Keratinocyte (primary cell): ENCODE measurements around the gene CHTOP. TPM values are rescaled to one million over a fixed set of nuclear protein-coding genes. Genes with fewer than 3 reads are reported as not detected.

Experiments
- DNase-seq: peaks from one replicate; pipeline ENCODE4 v3.0.0-alpha.2; 2011; ENCODE audit warnings: low read depth, missing footprints, low spot score
- FAIRE-seq: peaks from 2 replicates; lab custom pipeline; 2011; peaks lifted over from hg19 to GRCh38; lab: Jason Lieb, UNC
- H2AFZ ChIP-seq: 2 replicates; pipeline ENCODE4 v1.6.0; 2012; ENCODE audit warnings: low read length, control low read depth, inconsistent platforms; ENCODE audit not compliant: control insufficient read depth
- H3K27ac ChIP-seq: 2 replicates; pipeline ENCODE4 v1.5.1; 2011; ENCODE audit warnings: low read length; ENCODE audit not compliant: control insufficient read depth, insufficient read depth
- H3K27me3 ChIP-seq: 3 replicates; pipeline ENCODE4 v1.6.0; 2011; ENCODE audit warnings: low read length; ENCODE audit not compliant: control insufficient read depth, insufficient read depth; ENCODE audit errors: extremely low read depth
- H3K36me3 ChIP-seq, 2 experiments: 2 replicates in 1 of 2; 3 replicates in 1 of 2; pipeline ENCODE4 v1.5.1; 2011; ENCODE audit warnings: low read length in 2 of 2, mild to moderate bottlenecking in 1 of 2; ENCODE audit not compliant: control insufficient read depth in 2 of 2, insufficient read depth in 2 of 2; ENCODE audit errors: extremely low read depth in 1 of 2
- H3K4me1 ChIP-seq: 3 replicates; pipeline ENCODE4 v1.5.1; 2011; ENCODE audit warnings: low read length; ENCODE audit not compliant: control insufficient read depth, insufficient read depth; ENCODE audit errors: extremely low read depth
- H3K4me2 ChIP-seq: 3 replicates; pipeline ENCODE4 v1.6.0; 2011; ENCODE audit warnings: low read depth, low read length; ENCODE audit not compliant: control insufficient read depth, insufficient read depth; ENCODE audit errors: extremely low read depth
- H3K4me3 ChIP-seq, 3 experiments: fragments of 200-600 bp in 1 of 3; sonication (generic) in 1 of 3; 2 replicates in 2 of 3; 3 replicates in 1 of 3; pipeline ENCODE4 v1.5.1; 2011 to 2016; ENCODE audit warnings: low read length in 3 of 3, mild to moderate bottlenecking in 3 of 3, control low read depth in 2 of 3, inconsistent platforms in 1 of 3, low read depth in 1 of 3, mixed read lengths in 1 of 3, mixed run types in 1 of 3, moderate library complexity in 1 of 3; ENCODE audit not compliant: control insufficient read depth in 2 of 3, insufficient read depth in 2 of 3; ENCODE audit errors: extremely low read depth in 1 of 3
- H3K79me2 ChIP-seq: 2 replicates; pipeline ENCODE4 v1.6.0; 2012; ENCODE audit warnings: low read length; ENCODE audit not compliant: control insufficient read depth, insufficient read depth
- H3K9ac ChIP-seq: 3 replicates; pipeline ENCODE4 v1.6.0; 2011; ENCODE audit warnings: low read length; ENCODE audit not compliant: control insufficient read depth, insufficient read depth; ENCODE audit errors: extremely low read depth
- H3K9me1 ChIP-seq: 3 replicates; pipeline ENCODE4 v1.6.0; 2011; ENCODE audit warnings: low read length; ENCODE audit not compliant: control insufficient read depth, insufficient read depth; ENCODE audit errors: extremely low read depth
- H3K9me3 ChIP-seq: 2 replicates; pipeline ENCODE4 v1.5.1; 2012; ENCODE audit warnings: low read depth, low read length; ENCODE audit not compliant: control insufficient read depth
- H4K20me1 ChIP-seq: 3 replicates; pipeline ENCODE4 v1.6.0; 2011; ENCODE audit warnings: low read length; ENCODE audit not compliant: control insufficient read depth, insufficient read depth; ENCODE audit errors: extremely low read depth
- CTCF ChIP-seq, 3 experiments: IDR thresholded peaks in 1 of 3; conservative IDR thresholded peaks in 1 of 3; optimal IDR thresholded peaks in 1 of 3; 2 replicates in 2 of 3; 3 replicates in 1 of 3; pipeline versions ENCODE3 to v1.5.1; 2011; ENCODE audit warnings: low read length in 3 of 3, mild to moderate bottlenecking in 3 of 3, moderate library complexity in 2 of 3, control low read depth in 1 of 3, inconsistent platforms in 1 of 3; ENCODE audit not compliant: insufficient read depth in 2 of 3; ENCODE audit errors: extremely low read depth in 1 of 3
- EZH2 ChIP-seq: IDR thresholded peaks from one replicate; pipeline ENCODE4 v1.6.1; 2012; ENCODE audit warnings: inconsistent platforms, mild to moderate bottlenecking, low read length, moderate library complexity
- dilution Hi-C: fragments of 300-500 bp; cut with MboI; formaldehyde crosslinking; loops from one replicate; pipeline ENCODE4 v1.7.0; 2020; ENCODE audit warnings: low sequenced_read_pairs; ENCODE audit not compliant: extremely low pct_ligation_motif_present
- polyA plus RNA-seq, 5 experiments: library from polyadenylated mRNA; depleted of rRNA in 3 of 5; stranded (reverse) in 3 of 5; stranded (forward) in 1 of 5; unstranded in 1 of 5; fragments of >200 nt; gene quantifications; 1 replicate in 1 of 5; 2 replicates in 3 of 5; 3 replicates in 1 of 5; pipeline versions ENCODE4 v1.2.1 to v1.2.3, GENCODE V29; 2011 to 2012; ENCODE audit warnings: missing spikeins in 2 of 5, low read depth in 1 of 5, low replicate concordance in 1 of 5

CHTOP gene
- polyA plus RNA-seq, 1 donor (not counting 4 experiments of a cell fraction or from before 2014, with no cell fraction given): 68.6 TPM

- Histone ChIP-seq H3K9me3 (no peaks in the 10 kb centered on the region), H3K9me1 (no peaks in the 10 kb centered on the region), H3K9ac (no peak overlapping the region), H3K4me3 (no peak overlapping the region), H3K27ac (no peak overlapping the region), H3K4me1 (no peaks in the 10 kb centered on the region), H3K79me2 (peaks cover 6% of the 10 kb centered on the region), H2AFZ (no peak overlapping the region), H3K27me3 (no peaks in the 10 kb centered on the region), H3K36me3 (peaks cover 18 to 33% of the 10 kb centered on the region in 2 experiments), H3K4me2 (no peak overlapping the region), H4K20me1 (peaks cover under 1% of the 10 kb centered on the region)
- dilution Hi-C loops: no loop called here
- FAIRE-seq (no peak), DNase-seq (no peak)
- TF ChIP-seq EZH2: no peak
- no peak for TF ChIP-seq CTCF (optimal IDR thresholded peaks at IDR 0.05 in 1 of 3, IDR thresholded peaks at IDR 0.05 in 1 of 3, conservative IDR thresholded peaks at IDR 0.05 in 1 of 3; ENCODE audit: extremely low read depth in 1 of 3, insufficient read depth in 2 of 3, low read length in 3 of 3)
Observed at GRCh38 chr1:153646672-153647345, 12.9 kb downstream of the CHTOP start.

GRCh38 chr1:153647346-153647714, 13.5 kb downstream of the CHTOP start:
- no peak for TF ChIP-seq EZH2
- TF ChIP-seq CTCF (optimal IDR thresholded peaks at IDR 0.05 in 1 of 3, IDR thresholded peaks at IDR 0.05 in 1 of 3, conservative IDR thresholded peaks at IDR 0.05 in 1 of 3; ENCODE audit: extremely low read depth in 1 of 3, insufficient read depth in 2 of 3, low read length in 3 of 3): no peak
- Histone ChIP-seq H3K36me3 (peaks cover 13 to 28% of the 10 kb centered on the region in 2 experiments), H3K4me2 (no peak overlapping the region), H3K4me1 (no peaks in the 10 kb centered on the region), H3K79me2 (peaks cover 2% of the 10 kb centered on the region), H3K9me1 (no peaks in the 10 kb centered on the region), H3K9ac (no peak overlapping the region), H4K20me1 (no peaks in the 10 kb centered on the region), H3K9me3 (no peaks in the 10 kb centered on the region), H3K4me3 (no peak overlapping the region), H3K27me3 (no peaks in the 10 kb centered on the region), H2AFZ (no peak overlapping the region), H3K27ac (no peak overlapping the region)
- no peak for DNase-seq
- dilution Hi-C loops: no loop called here
- FAIRE-seq: no peak
